Loucy (cell line): ENCODE measurements around the gene SPRY4.

Source experiments
- H2AFZ ChIP-seq: fragments of 200-600 bp; sonication (generic); 2 replicates; pipeline ENCODE4 v1.6.0; 2016; ENCODE audit warnings: antibody characterized with exemption, mild to moderate bottlenecking, low read length, moderate library complexity
- H3F3A ChIP-seq: fragments of 200-600 bp; 2 replicates; pipeline ENCODE4 v1.6.0; 2016; ENCODE audit warnings: antibody characterized with exemption, low read depth, mild to moderate bottlenecking
- H3K27me3 ChIP-seq: fragments of 200-600 bp; sonication (generic); 2 replicates; pipeline ENCODE4 v1.6.1; 2014; ENCODE audit warnings: low read length, mild to moderate bottlenecking; ENCODE audit not compliant: insufficient read depth, poor library complexity, severe bottlenecking
- H3K36me3 ChIP-seq: fragments of 200-600 bp; sonication (generic); 2 replicates; pipeline ENCODE4 v1.6.1; 2016; ENCODE audit warnings: low read length; ENCODE audit not compliant: insufficient read depth
- H3K4me1 ChIP-seq: fragments of 200-600 bp; sonication (generic); 2 replicates; pipeline ENCODE4 v1.5.1; 2014; ENCODE audit warnings: low read length, mild to moderate bottlenecking; ENCODE audit not compliant: insufficient read depth, poor library complexity, severe bottlenecking
- H3K4me2 ChIP-seq: fragments of 200-600 bp; sonication (generic); 2 replicates; pipeline ENCODE4 v1.6.0; 2014; ENCODE audit warnings: antibody characterized with exemption, low read length, low read depth, mild to moderate bottlenecking; ENCODE audit not compliant: poor library complexity, severe bottlenecking
- H3K4me3 ChIP-seq: fragments of 200-600 bp; sonication (generic); 2 replicates; pipeline ENCODE4 v1.5.1; 2014; ENCODE audit warnings: low read length, mild to moderate bottlenecking, mixed read lengths; ENCODE audit not compliant: poor library complexity, severe bottlenecking
- H3K79me2 ChIP-seq: fragments of 200-600 bp; sonication (generic); 2 replicates; pipeline ENCODE4 v1.6.1; 2014; ENCODE audit warnings: low read length; ENCODE audit not compliant: insufficient read depth
- H3K9ac ChIP-seq: fragments of 200-600 bp; sonication (generic); 2 replicates; pipeline ENCODE4 v1.6.0; 2014; ENCODE audit warnings: mild to moderate bottlenecking, low read depth, low read length, moderate library complexity; ENCODE audit not compliant: poor library complexity, severe bottlenecking
- H3K9me2 ChIP-seq: fragments of 200-600 bp; sonication (generic); replicated peaks from 2 replicates; pipeline ENCODE4 v1.6.1; 2016; ENCODE audit warnings: low read depth, low read length, mixed read lengths
- H3K9me3 ChIP-seq: fragments of 200-600 bp; sonication (generic); 2 replicates; pipeline ENCODE4 v1.6.1; 2014; ENCODE audit warnings: mild to moderate bottlenecking, antibody characterized with exemption, low read length, low read depth; ENCODE audit not compliant: insufficient read depth
- H4K20me1 ChIP-seq: fragments of 200-600 bp; sonication (generic); 2 replicates; pipeline ENCODE4 v1.6.0; 2014; ENCODE audit warnings: antibody characterized with exemption, low read length, mild to moderate bottlenecking; ENCODE audit not compliant: insufficient read depth, poor library complexity, severe bottlenecking
- CTCF ChIP-seq: fragments of 200-600 bp; sonication (generic); conservative IDR thresholded peaks from 2 replicates; pipeline ENCODE4 v1.5.1; 2014; ENCODE audit warnings: mild to moderate bottlenecking, antibody characterized with exemption, low read length
- EZH2phosphoT487 ChIP-seq: fragments of 200-600 bp; IDR thresholded peaks from 2 replicates; pipeline ENCODE4 v1.6.1; 2018; ENCODE audit warnings: antibody characterized with exemption, mild to moderate bottlenecking, moderate library complexity, borderline replicate concordance

The SPRY4 gene

DNA sequence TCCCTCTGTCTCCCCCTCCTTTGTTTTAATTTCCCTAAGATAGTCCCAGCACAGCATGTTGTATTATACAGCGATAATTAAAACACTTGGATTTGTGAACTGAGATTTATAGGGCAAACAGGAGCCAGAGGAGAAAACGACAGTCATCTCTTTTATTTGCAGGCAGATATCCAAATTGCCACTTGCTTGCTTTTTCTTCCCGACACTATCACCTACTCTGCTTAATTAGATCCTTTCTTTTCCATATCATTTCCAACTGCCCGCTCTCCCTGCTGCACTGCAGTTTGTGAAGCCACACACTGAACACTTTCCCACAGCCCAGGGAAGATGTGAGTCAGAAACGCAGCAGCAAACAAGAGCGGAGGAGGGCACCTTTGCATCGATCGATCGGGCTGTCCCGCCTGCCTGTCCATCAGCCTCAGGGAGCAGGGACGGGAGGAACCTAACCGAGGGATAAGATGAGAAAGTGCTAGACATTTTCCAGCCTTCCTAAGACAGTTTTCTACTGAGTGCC is 35.8 kb upstream of the SPRY4 start:
- Histone ChIP-seq H3K9ac (no peak overlapping the region), H3K79me2 (no peaks in the 10 kb centered on the region), H3K9me3 (no peaks in the 10 kb centered on the region), H3K36me3 (no peaks in the 10 kb centered on the region), H3F3A (no peaks in the 10 kb centered on the region), H3K4me1 (peaks cover 10% of the 10 kb centered on the region), H3K9me2 (no peaks in the 10 kb centered on the region), H2AFZ (no peak overlapping the region), H3K4me2 (no peak overlapping the region), H4K20me1 (peaks cover 11% of the 10 kb centered on the region), H3K27me3 (peaks cover 73% of the 10 kb centered on the region), H3K4me3 (no peak overlapping the region)
- TF ChIP-seq EZH2phosphoT487, result no peak
- no peak for TF ChIP-seq CTCF

- peaks cover 73% of the 10 kb centered on the region for H3K27me3 ChIP-seq
- no peaks in the 10 kb centered on the region for H3F3A ChIP-seq
- no peaks in the 10 kb centered on the region for H3K79me2 ChIP-seq
- no peak overlapping the region for H2AFZ ChIP-seq
- no peaks in the 10 kb centered on the region for H3K9me3 ChIP-seq
- no peak overlapping the region for H3K4me3 ChIP-seq
- no peaks in the 10 kb centered on the region for H3K36me3 ChIP-seq
- H3K4me1 ChIP-seq, result peaks cover 10% of the 10 kb centered on the region
- H3K4me2 ChIP-seq, result no peak overlapping the region
- H4K20me1 ChIP-seq, result peaks cover 11% of the 10 kb centered on the region
- H3K9ac ChIP-seq, result no peak overlapping the region
- TF ChIP-seq EZH2phosphoT487 (no peak), CTCF (no peak)
- H3K9me2 ChIP-seq, result no peaks in the 10 kb centered on the region
Observed at GRCh38 chr5:142360051-142360498, 35.3 kb upstream of the SPRY4 start.

GRCh38 chr5:142358648-142359047 is 33.8 kb upstream of the SPRY4 start:
- H3K36me3 ChIP-seq, result no peaks in the 10 kb centered on the region
- H3K9me2 ChIP-seq, result no peaks in the 10 kb centered on the region
- H2AFZ ChIP-seq, result no peak overlapping the region
- peaks cover 10% of the 10 kb centered on the region for H3K4me1 ChIP-seq
- no peak overlapping the region for H3K9ac ChIP-seq
- no peaks in the 10 kb centered on the region for H3K9me3 ChIP-seq
- H3K4me2 ChIP-seq, result no peak overlapping the region
- no peaks in the 10 kb centered on the region for H3K79me2 ChIP-seq
- H4K20me1 ChIP-seq, result peaks cover 11% of the 10 kb centered on the region
- no peak overlapping the region for H3K4me3 ChIP-seq
- no peaks in the 10 kb centered on the region for H3F3A ChIP-seq
- TF ChIP-seq EZH2phosphoT487, result no peak
- no peak for TF ChIP-seq CTCF
- peaks cover 85% of the 10 kb centered on the region for H3K27me3 ChIP-seq
